WTC11 (cell line): Measurements from ENCODE around the gene ROBO1. TPM values are rescaled to one million over a fixed set of nuclear protein-coding genes. Genes with fewer than 3 reads are reported as not detected.
"Not testable (repeated sequence)": the region's sequence is repeated elsewhere in the genome, so short reads cannot be mapped to it uniquely, and the experiment has no call there.

Experiments used
- ATAC-seq: fragments of 200-7000 bp; cut with Tn5 transposase; 2 replicates; pipeline ENCODE4 v1.10.0; 2021; ENCODE audit warnings: mild to moderate bottlenecking, moderate library complexity
- CTCF ChIA-PET: fragments of 300-600 bp; sonication (Branson Sonifier 250); formaldehyde crosslinking; loops from one replicate; lab custom pipeline; 2021; ENCODE audit warnings: antibody characterized with exemption; lab: Charles Lee
- POLR2A ChIA-PET: fragments of 350-600 bp; sonication (Branson Sonifier 250); formaldehyde crosslinking; loops from one replicate; lab custom pipeline; 2021; ENCODE audit warnings: antibody characterized with exemption; lab: Charles Lee
- DNase-seq: peaks from one replicate; pipeline ENCODE4 v3.0.0; 2021; ENCODE audit warnings: low spot score
- H3K27ac Mint-ChIP-seq: 2 replicates; pipeline ENCODE4 v1.8.0; 2021; ENCODE audit warnings: mixed read lengths
- H3K27me3 Mint-ChIP-seq: 2 replicates; pipeline ENCODE4 v1.8.0; 2021; ENCODE audit warnings: low read depth, mild to moderate bottlenecking, moderate library complexity, mixed read lengths
- H3K36me3 Mint-ChIP-seq: 2 replicates; pipeline ENCODE4 v1.8.0; 2021; ENCODE audit warnings: mixed read lengths
- H3K4me1 Mint-ChIP-seq: 2 replicates; pipeline ENCODE4 v1.8.0; 2022; ENCODE audit warnings: mixed read lengths
- H3K4me3 Mint-ChIP-seq: 2 replicates; pipeline ENCODE4 v1.8.0; 2021; ENCODE audit warnings: mild to moderate bottlenecking, moderate library complexity, mixed read lengths
- H3K9me3 Mint-ChIP-seq: 2 replicates; pipeline ENCODE4 v1.8.0; 2021; ENCODE audit warnings: mixed read lengths
- ELF4 ChIP-seq: sonication (generic); formaldehyde crosslinking; IDR thresholded peaks from 2 replicates; pipeline ENCODE4 v1.8.1; 2022; ENCODE audit warnings: low read depth, mild to moderate bottlenecking, moderate library complexity, missing genetic modification reagents
- ETV6 ChIP-seq: sonication (generic); formaldehyde crosslinking; IDR thresholded peaks from 2 replicates; pipeline ENCODE4 v1.8.1; 2022; ENCODE audit warnings: mild to moderate bottlenecking, missing genetic modification reagents
- FOXP1 ChIP-seq: sonication (generic); formaldehyde crosslinking; IDR thresholded peaks from 2 replicates; pipeline ENCODE4 v1.8.0; 2022; ENCODE audit warnings: missing genetic modification reagents, mild to moderate bottlenecking, moderate library complexity, borderline replicate concordance
- GTF2I ChIP-seq: fragments of 250-450 bp; sonication (Bioruptor Pico); conservative IDR thresholded peaks from 2 replicates; pipeline ENCODE4 v1.4.0; 2021; ENCODE audit warnings: mild to moderate bottlenecking
- IRF2 ChIP-seq: sonication (generic); formaldehyde crosslinking; IDR thresholded peaks from 2 replicates; pipeline ENCODE4 v1.8.0; 2022; ENCODE audit warnings: low read depth, missing genetic modification reagents, borderline replicate concordance
- MYBL2 ChIP-seq: sonication (generic); formaldehyde crosslinking; IDR thresholded peaks from 2 replicates; pipeline ENCODE4 v1.8.1; 2023; ENCODE audit warnings: mild to moderate bottlenecking, moderate library complexity, missing genetic modification reagents
- NR3C1 ChIP-seq: sonication (generic); formaldehyde crosslinking; conservative IDR thresholded peaks from 2 replicates; pipeline ENCODE4 v1.8.1; 2023; ENCODE audit warnings: low read depth, mild to moderate bottlenecking, missing genetic modification reagents
- SMAD3 ChIP-seq: sonication (generic); formaldehyde crosslinking; IDR thresholded peaks from 2 replicates; pipeline ENCODE4 v1.8.0; 2022; ENCODE audit warnings: missing genetic modification reagents, mild to moderate bottlenecking, borderline replicate concordance
- SMAD4 ChIP-seq: sonication (generic); formaldehyde crosslinking; IDR thresholded peaks from 2 replicates; pipeline ENCODE4 v1.8.0; 2022; ENCODE audit warnings: mild to moderate bottlenecking, missing genetic modification reagents
- TP53 ChIP-seq: sonication (generic); formaldehyde crosslinking; IDR thresholded peaks from 2 replicates; pipeline ENCODE4 v1.8.1; 2023; ENCODE audit warnings: mild to moderate bottlenecking, missing genetic modification reagents
- ZNF423 ChIP-seq: fragments of 250-450 bp; sonication (Bioruptor Pico); IDR thresholded peaks from 2 replicates; pipeline ENCODE4 v2.1.2; 2022; ENCODE audit warnings: mild to moderate bottlenecking, moderate library complexity
- total RNA-seq: library from RNA; stranded (reverse); gene quantifications from 3 replicates; pipeline ENCODE4 v1.2.3, GENCODE V29; 2021
- TF ChIP-seq, protein P1 (sequence below): sonication (generic); formaldehyde crosslinking; IDR thresholded peaks from 2 replicates; pipeline ENCODE4 v1.8.1; 2023; ENCODE audit warnings: mild to moderate bottlenecking, missing genetic modification reagents, moderate library complexity
- TF ChIP-seq, protein P2 (sequence below): sonication (generic); formaldehyde crosslinking; IDR thresholded peaks from 2 replicates; pipeline ENCODE4 v1.8.0; 2022; ENCODE audit warnings: mild to moderate bottlenecking, missing genetic modification reagents
- TF ChIP-seq, protein P3 (sequence below): sonication (generic); formaldehyde crosslinking; IDR thresholded peaks from 2 replicates; pipeline ENCODE4 v1.8.1; 2022; ENCODE audit warnings: low read depth, missing genetic modification reagents, borderline replicate concordance
- TF ChIP-seq, protein P4 (sequence below): sonication (generic); formaldehyde crosslinking; IDR thresholded peaks from 2 replicates; pipeline ENCODE4 v1.8.1; 2022; ENCODE audit warnings: mild to moderate bottlenecking, moderate library complexity, missing genetic modification reagents
- TF ChIP-seq, protein P5 (sequence below): fragments of 200-600 bp; IDR thresholded peaks from 2 replicates; pipeline ENCODE4 v1.8.0; 2022; ENCODE audit warnings: antibody characterized with exemption
- TF ChIP-seq, protein P6 (sequence below): sonication (generic); formaldehyde crosslinking; IDR thresholded peaks from 2 replicates; pipeline ENCODE4 v1.8.1; 2022; ENCODE audit warnings: missing genetic modification reagents, borderline replicate concordance
- TF ChIP-seq, protein P7 (sequence below): sonication (generic); formaldehyde crosslinking; IDR thresholded peaks from 2 replicates; pipeline ENCODE4 v1.8.0; 2022; ENCODE audit warnings: mild to moderate bottlenecking, missing genetic modification reagents
- TF ChIP-seq, protein P8 (sequence below): fragments of 250-450 bp; sonication (Bioruptor Pico); IDR thresholded peaks from 2 replicates; pipeline ENCODE4 v1.9.0; 2021; ENCODE audit warnings: mild to moderate bottlenecking

The ROBO1 gene
- total RNA-seq, 1 experiment from 2014 or later: 90.9 TPM

DNA sequence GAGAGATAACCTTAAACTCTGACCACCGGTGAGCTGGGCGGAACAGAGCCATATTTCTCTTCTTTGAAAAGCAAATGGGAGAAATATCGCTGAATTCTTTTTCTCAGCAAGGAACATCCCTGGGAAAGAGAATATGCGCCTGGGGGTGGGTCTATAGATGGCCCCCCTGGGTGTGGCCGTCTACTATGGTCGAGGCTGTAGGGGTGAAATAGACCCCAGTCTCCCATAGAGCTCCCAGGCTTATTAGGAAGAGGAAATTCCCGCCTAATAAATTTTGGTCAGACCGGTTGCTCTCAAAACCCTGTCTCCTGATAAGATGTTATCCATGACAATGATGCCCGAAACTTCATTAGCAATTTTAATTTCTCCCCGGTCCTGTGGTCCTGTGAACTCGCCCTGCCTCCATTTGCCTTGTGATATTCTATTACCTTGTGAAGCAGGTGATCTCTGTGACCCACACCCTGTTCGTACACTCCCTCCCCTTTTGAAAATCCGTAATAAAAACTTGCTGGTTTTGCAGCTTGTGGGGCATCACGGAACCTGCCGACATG, 441.9 kb downstream of the ROBO1 start:
- POLR2A ChIA-PET, ATAC-seq, H3K9me3 Mint-ChIP-seq, H3K36me3 Mint-ChIP-seq, H3K27me3 Mint-ChIP-seq: not testable (repeated sequence)
- peak overlapping the region; percentile 57 for H3K4me3 Mint-ChIP-seq
- 0 out of 2 replicates have a peak, but pooled peaks have one; percentile 53 for TF ChIP-seq ETV6
- TF ChIP-seq ZNF423 (CRISPR knock-in tag): 0 out of 2 replicates have a peak, but pooled peaks have one; percentile 31
- TF ChIP-seq, protein P1, sequence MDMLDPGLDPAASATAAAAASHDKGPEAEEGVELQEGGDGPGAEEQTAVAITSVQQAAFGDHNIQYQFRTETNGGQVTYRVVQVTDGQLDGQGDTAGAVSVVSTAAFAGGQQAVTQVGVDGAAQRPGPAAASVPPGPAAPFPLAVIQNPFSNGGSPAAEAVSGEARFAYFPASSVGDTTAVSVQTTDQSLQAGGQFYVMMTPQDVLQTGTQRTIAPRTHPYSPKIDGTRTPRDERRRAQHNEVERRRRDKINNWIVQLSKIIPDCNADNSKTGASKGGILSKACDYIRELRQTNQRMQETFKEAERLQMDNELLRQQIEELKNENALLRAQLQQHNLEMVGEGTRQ (CRISPR knock-in tag): peak; percentile 38
- TF ChIP-seq, protein P2, sequence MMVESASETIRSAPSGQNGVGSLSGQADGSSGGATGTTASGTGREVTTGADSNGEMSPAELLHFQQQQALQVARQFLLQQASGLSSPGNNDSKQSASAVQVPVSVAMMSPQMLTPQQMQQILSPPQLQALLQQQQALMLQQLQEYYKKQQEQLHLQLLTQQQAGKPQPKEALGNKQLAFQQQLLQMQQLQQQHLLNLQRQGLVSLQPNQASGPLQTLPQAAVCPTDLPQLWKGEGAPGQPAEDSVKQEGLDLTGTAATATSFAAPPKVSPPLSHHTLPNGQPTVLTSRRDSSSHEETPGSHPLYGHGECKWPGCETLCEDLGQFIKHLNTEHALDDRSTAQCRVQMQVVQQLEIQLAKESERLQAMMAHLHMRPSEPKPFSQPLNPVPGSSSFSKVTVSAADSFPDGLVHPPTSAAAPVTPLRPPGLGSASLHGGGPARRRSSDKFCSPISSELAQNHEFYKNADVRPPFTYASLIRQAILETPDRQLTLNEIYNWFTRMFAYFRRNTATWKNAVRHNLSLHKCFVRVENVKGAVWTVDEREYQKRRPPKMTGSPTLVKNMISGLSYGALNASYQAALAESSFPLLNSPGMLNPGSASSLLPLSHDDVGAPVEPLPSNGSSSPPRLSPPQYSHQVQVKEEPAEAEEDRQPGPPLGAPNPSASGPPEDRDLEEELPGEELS (CRISPR knock-in tag): peak; percentile 16; the same call in 1 of the 2 replicates
- CTCF ChIA-PET: interaction anchor here (1.2 to 1.6 kb wide), 2 partner anchors 36 to 240 kb away, joined by 3 to 6 read pairs; no protein-coding TSS in a partner anchor
- peak; percentile 63 for DNase-seq
- peaks cover 69% of the 10 kb centered on the region for H3K4me1 Mint-ChIP-seq
- H3K27ac Mint-ChIP-seq: peak overlapping the region; percentile 99

DNA sequence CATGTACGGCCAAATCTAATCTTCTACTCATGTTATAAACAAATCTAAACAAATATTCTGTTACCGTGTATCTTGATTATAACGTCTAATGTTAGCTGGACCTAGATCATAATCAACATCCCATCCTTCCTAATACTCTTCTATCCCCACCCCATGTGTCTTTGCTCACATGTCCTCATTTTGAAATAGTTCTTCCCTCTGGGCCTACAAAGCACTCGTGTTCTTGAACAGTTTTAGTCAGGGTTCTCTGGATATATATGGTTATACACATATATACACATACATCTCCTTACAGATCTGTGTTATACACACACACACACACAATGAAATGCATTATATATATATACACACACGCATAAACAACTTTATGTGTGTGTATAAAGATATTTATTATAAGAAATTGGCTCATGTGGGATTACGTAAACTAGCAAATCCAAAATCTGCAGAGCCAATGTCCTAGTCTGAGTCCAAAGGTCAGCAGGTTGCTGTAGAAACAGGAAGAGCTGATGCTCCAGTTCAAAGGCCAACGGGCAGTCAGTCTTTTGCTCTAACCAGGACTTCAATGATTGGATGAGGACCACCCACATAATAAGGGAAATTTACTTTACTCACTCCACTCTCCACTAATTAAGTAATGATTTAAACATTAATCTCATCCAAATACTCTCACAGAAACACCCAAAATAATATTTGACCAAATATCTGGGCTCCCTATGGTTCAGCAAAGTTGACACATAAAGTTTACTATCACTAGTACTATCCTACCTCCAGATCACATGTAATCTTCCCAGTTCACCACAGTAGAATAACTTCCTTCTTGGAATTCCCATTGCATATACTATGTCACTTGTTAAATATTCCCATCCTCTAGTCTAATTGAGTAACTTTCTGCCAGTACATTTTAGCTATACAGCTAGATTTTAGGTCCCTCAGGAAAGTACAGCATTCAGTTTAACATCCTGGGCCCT, 450.0 kb downstream of the ROBO1 start:
- ChIA-PET CTCF (no interaction called here), POLR2A (no interaction called here)
- H3K4me1 Mint-ChIP-seq: peaks cover 26% of the 10 kb centered on the region
- H3K27me3 Mint-ChIP-seq: no peaks in the 10 kb centered on the region
- no peaks in the 10 kb centered on the region for H3K36me3 Mint-ChIP-seq
- no peak overlapping the region for H3K27ac Mint-ChIP-seq
- ATAC-seq: no peak
- no peaks in the 10 kb centered on the region for H3K9me3 Mint-ChIP-seq
- no peak overlapping the region for H3K4me3 Mint-ChIP-seq
- DNase-seq: no peak
- TF ChIP-seq, protein P3, sequence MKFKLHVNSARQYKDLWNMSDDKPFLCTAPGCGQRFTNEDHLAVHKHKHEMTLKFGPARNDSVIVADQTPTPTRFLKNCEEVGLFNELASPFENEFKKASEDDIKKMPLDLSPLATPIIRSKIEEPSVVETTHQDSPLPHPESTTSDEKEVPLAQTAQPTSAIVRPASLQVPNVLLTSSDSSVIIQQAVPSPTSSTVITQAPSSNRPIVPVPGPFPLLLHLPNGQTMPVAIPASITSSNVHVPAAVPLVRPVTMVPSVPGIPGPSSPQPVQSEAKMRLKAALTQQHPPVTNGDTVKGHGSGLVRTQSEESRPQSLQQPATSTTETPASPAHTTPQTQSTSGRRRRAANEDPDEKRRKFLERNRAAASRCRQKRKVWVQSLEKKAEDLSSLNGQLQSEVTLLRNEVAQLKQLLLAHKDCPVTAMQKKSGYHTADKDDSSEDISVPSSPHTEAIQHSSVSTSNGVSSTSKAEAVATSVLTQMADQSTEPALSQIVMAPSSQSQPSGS (CRISPR knock-in tag): no peak
- no peak for TF ChIP-seq FOXP1 (CRISPR knock-in tag)
- no peak for TF ChIP-seq MYBL2 (CRISPR knock-in tag)
- TF ChIP-seq, protein P4, sequence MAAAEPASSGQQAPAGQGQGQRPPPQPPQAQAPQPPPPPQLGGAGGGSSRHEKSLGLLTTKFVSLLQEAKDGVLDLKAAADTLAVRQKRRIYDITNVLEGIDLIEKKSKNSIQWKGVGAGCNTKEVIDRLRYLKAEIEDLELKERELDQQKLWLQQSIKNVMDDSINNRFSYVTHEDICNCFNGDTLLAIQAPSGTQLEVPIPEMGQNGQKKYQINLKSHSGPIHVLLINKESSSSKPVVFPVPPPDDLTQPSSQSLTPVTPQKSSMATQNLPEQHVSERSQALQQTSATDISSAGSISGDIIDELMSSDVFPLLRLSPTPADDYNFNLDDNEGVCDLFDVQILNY (CRISPR knock-in tag): no peak
- TF ChIP-seq SMAD4 (CRISPR knock-in tag): no peak
- no peak for TF ChIP-seq ELF4
- TF ChIP-seq, protein P5, sequence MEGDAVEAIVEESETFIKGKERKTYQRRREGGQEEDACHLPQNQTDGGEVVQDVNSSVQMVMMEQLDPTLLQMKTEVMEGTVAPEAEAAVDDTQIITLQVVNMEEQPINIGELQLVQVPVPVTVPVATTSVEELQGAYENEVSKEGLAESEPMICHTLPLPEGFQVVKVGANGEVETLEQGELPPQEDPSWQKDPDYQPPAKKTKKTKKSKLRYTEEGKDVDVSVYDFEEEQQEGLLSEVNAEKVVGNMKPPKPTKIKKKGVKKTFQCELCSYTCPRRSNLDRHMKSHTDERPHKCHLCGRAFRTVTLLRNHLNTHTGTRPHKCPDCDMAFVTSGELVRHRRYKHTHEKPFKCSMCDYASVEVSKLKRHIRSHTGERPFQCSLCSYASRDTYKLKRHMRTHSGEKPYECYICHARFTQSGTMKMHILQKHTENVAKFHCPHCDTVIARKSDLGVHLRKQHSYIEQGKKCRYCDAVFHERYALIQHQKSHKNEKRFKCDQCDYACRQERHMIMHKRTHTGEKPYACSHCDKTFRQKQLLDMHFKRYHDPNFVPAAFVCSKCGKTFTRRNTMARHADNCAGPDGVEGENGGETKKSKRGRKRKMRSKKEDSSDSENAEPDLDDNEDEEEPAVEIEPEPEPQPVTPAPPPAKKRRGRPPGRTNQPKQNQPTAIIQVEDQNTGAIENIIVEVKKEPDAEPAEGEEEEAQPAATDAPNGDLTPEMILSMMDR: no peak
- no peak for TF ChIP-seq NR3C1
- TF ChIP-seq TP53 (CRISPR knock-in tag): no peak
- TF ChIP-seq, protein P6, sequence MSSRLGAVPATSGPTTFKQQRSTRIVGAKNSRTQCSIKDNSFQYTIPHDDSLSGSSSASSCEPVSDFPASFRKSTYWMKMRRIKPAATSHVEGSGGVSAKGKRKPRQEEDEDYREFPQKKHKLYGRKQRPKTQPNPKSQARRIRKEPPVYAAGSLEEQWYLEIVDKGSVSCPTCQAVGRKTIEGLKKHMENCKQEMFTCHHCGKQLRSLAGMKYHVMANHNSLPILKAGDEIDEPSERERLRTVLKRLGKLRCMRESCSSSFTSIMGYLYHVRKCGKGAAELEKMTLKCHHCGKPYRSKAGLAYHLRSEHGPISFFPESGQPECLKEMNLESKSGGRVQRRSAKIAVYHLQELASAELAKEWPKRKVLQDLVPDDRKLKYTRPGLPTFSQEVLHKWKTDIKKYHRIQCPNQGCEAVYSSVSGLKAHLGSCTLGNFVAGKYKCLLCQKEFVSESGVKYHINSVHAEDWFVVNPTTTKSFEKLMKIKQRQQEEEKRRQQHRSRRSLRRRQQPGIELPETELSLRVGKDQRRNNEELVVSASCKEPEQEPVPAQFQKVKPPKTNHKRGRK (CRISPR knock-in tag): no peak
- TF ChIP-seq, protein P7, sequence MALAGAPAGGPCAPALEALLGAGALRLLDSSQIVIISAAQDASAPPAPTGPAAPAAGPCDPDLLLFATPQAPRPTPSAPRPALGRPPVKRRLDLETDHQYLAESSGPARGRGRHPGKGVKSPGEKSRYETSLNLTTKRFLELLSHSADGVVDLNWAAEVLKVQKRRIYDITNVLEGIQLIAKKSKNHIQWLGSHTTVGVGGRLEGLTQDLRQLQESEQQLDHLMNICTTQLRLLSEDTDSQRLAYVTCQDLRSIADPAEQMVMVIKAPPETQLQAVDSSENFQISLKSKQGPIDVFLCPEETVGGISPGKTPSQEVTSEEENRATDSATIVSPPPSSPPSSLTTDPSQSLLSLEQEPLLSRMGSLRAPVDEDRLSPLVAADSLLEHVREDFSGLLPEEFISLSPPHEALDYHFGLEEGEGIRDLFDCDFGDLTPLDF (CRISPR knock-in tag): no peak
- TF ChIP-seq, protein P8, sequence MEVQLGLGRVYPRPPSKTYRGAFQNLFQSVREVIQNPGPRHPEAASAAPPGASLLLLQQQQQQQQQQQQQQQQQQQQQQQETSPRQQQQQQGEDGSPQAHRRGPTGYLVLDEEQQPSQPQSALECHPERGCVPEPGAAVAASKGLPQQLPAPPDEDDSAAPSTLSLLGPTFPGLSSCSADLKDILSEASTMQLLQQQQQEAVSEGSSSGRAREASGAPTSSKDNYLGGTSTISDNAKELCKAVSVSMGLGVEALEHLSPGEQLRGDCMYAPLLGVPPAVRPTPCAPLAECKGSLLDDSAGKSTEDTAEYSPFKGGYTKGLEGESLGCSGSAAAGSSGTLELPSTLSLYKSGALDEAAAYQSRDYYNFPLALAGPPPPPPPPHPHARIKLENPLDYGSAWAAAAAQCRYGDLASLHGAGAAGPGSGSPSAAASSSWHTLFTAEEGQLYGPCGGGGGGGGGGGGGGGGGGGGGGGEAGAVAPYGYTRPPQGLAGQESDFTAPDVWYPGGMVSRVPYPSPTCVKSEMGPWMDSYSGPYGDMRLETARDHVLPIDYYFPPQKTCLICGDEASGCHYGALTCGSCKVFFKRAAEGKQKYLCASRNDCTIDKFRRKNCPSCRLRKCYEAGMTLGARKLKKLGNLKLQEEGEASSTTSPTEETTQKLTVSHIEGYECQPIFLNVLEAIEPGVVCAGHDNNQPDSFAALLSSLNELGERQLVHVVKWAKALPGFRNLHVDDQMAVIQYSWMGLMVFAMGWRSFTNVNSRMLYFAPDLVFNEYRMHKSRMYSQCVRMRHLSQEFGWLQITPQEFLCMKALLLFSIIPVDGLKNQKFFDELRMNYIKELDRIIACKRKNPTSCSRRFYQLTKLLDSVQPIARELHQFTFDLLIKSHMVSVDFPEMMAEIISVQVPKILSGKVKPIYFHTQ (CRISPR knock-in tag): no peak
- no peak for TF ChIP-seq IRF2 (CRISPR knock-in tag)
- TF ChIP-seq SMAD3 (CRISPR knock-in tag): no peak
- TF ChIP-seq GTF2I (CRISPR knock-in tag): no peak
